Activated CD4-positive, alpha-beta T cell treated with anti-CD3 and anti-CD28 coated beads for 36 hours (primary cell): ENCODE data around the gene MRGPRE. TPM values are rescaled to one million over a fixed set of nuclear protein-coding genes. Genes with fewer than 3 reads are reported as not detected.

ENCODE experiments used
- ATAC-seq: fragments of 200-7000 bp; cut with Tn5 transposase; one replicate; pipeline ENCODE4 v1.10.0; 2021; ENCODE audit warnings: mild to moderate bottlenecking, moderate library complexity
- CTCF ChIA-PET: fragments of 350-600 bp; sonication (Branson Sonifier 250); formaldehyde crosslinking; loops from one replicate; lab custom pipeline; 2021; ENCODE audit warnings: antibody characterized with exemption; lab: Charles Lee
- POLR2A ChIA-PET: fragments of 350-600 bp; sonication (Branson Sonifier 250); formaldehyde crosslinking; loops from one replicate; lab custom pipeline; 2021; ENCODE audit warnings: antibody characterized with exemption, inconsistent platforms; lab: Charles Lee
- DNase-seq: peaks from one replicate; pipeline ENCODE4 v3.0.0-alpha.2; 2020
- H3K27ac Mint-ChIP-seq: one replicate; pipeline ENCODE4 v1.8.0; 2021; ENCODE audit warnings: mixed read lengths
- H3K27me3 Mint-ChIP-seq: one replicate; pipeline ENCODE4 v1.8.0; 2021; ENCODE audit warnings: mixed read lengths
- H3K36me3 Mint-ChIP-seq: one replicate; pipeline ENCODE4 v1.8.0; 2021; ENCODE audit warnings: low read depth, mixed read lengths
- H3K4me1 Mint-ChIP-seq: one replicate; pipeline ENCODE4 v1.8.0; 2021; ENCODE audit warnings: mixed read lengths
- H3K4me3 Mint-ChIP-seq: one replicate; pipeline ENCODE4 v1.8.0; 2021; ENCODE audit warnings: mild to moderate bottlenecking, moderate library complexity, mixed read lengths
- H3K9me3 Mint-ChIP-seq: one replicate; pipeline ENCODE4 v1.8.0; 2021; ENCODE audit warnings: low read depth, mixed read lengths
- intact Hi-C, 2 experiments: fragments of 100-400 bp; cut with DNase I in 1 of 2; cut with micrococcal nuclease in 1 of 2; formaldehyde crosslinking; loops; one replicate each; pipeline versions ENCODE4 v1.14.2 to v1.15.1; 2022 to 2024; cut with DNase I, micrococcal nuclease
- total RNA-seq, 2 experiments: library from RNA; stranded (reverse); gene quantifications; one replicate each; pipeline ENCODE4 v1.2.3, GENCODE V29; 2021

MRGPRE gene
- total RNA-seq, 2 experiments from 2014 or later: not detected

GRCh38 chr11:3206156-3206921, 25.9 kb downstream of the MRGPRE start:
- ChIA-PET POLR2A (no interaction called here), CTCF (no interaction called here)
- H3K4me1 Mint-ChIP-seq: no peaks in the 10 kb centered on the region
- H3K4me3 Mint-ChIP-seq: no peak overlapping the region
- peaks cover 10% of the 10 kb centered on the region for H3K27me3 Mint-ChIP-seq
- H3K27ac Mint-ChIP-seq: no peak overlapping the region
- intact Hi-C loops: no loop called here
- ATAC-seq (no peak), DNase-seq (no peak)
- H3K9me3 Mint-ChIP-seq: no peaks in the 10 kb centered on the region
- no peaks in the 10 kb centered on the region for H3K36me3 Mint-ChIP-seq

GRCh38 chr11:3205261-3206155, 26.7 kb downstream of the MRGPRE start:
- H3K27me3 Mint-ChIP-seq: peaks cover 10% of the 10 kb centered on the region
- DNase-seq (no peak), ATAC-seq (no peak)
- ChIA-PET POLR2A (no interaction called here), CTCF (no interaction called here)
- H3K27ac Mint-ChIP-seq: no peak overlapping the region
- no peak overlapping the region for H3K4me3 Mint-ChIP-seq
- H3K36me3 Mint-ChIP-seq: no peaks in the 10 kb centered on the region
- intact Hi-C loops: no loop called here
- H3K9me3 Mint-ChIP-seq: no peaks in the 10 kb centered on the region
- no peaks in the 10 kb centered on the region for H3K4me1 Mint-ChIP-seq

GRCh38 chr11:3204141-3205015, 27.8 kb downstream of the MRGPRE start:
- H3K27me3 Mint-ChIP-seq: peaks cover 11% of the 10 kb centered on the region
- H3K9me3 Mint-ChIP-seq: no peaks in the 10 kb centered on the region
- intact Hi-C loops: no loop called here
- DNase-seq (no peak), ATAC-seq (no peak)
- ChIA-PET POLR2A (no interaction called here), CTCF (interaction anchor here (0.6 kb wide), 1 partner anchor 51 kb away, joined by 3 read pairs; no protein-coding TSS in a partner anchor)
- H3K4me3 Mint-ChIP-seq: no peak overlapping the region
- no peaks in the 10 kb centered on the region for H3K36me3 Mint-ChIP-seq
- no peaks in the 10 kb centered on the region for H3K4me1 Mint-ChIP-seq
- no peak overlapping the region for H3K27ac Mint-ChIP-seq

GRCh38 chr11:3203221-3204043, 28.8 kb downstream of the MRGPRE start:
- Mint-ChIP-seq H3K27me3 (peaks cover 13% of the 10 kb centered on the region), H3K4me3 (no peak overlapping the region), H3K36me3 (no peaks in the 10 kb centered on the region), H3K9me3 (no peaks in the 10 kb centered on the region), H3K27ac (no peak overlapping the region), H3K4me1 (no peaks in the 10 kb centered on the region)
- DNase-seq (no peak), ATAC-seq (no peak)
- POLR2A ChIA-PET: no interaction called here
- CTCF ChIA-PET: interaction anchor here (0.6 kb wide), 2 partner anchors 50 to 65 kb away, joined by 3 to 4 read pairs; no protein-coding TSS in a partner anchor
- intact Hi-C loops: no loop called here

GRCh38 chr11:3202759-3203158, 29.5 kb downstream of the MRGPRE start:
- no peak for ATAC-seq
- POLR2A ChIA-PET: no interaction called here
- DNase-seq: no peak

GRCh38 chr11:3202305-3202704, 29.9 kb downstream of the MRGPRE start:
- intact Hi-C loops: no loop called here
- no peak for DNase-seq
- no peak overlapping the region for H3K4me3 Mint-ChIP-seq
- no peaks in the 10 kb centered on the region for H3K4me1 Mint-ChIP-seq
- no peaks in the 10 kb centered on the region for H3K36me3 Mint-ChIP-seq
- H3K27me3 Mint-ChIP-seq: peaks cover 14% of the 10 kb centered on the region
- CTCF ChIA-PET: no interaction called here
- no peak for ATAC-seq
- POLR2A ChIA-PET: no interaction called here
- H3K9me3 Mint-ChIP-seq: no peaks in the 10 kb centered on the region
- no peak overlapping the region for H3K27ac Mint-ChIP-seq

More at GRCh38 chr11:3202759-3203158, 29.5 kb downstream of the MRGPRE start:
- Mint-ChIP-seq H3K36me3 (no peaks in the 10 kb centered on the region), H3K4me3 (no peak overlapping the region), H3K27me3 (peaks cover 14% of the 10 kb centered on the region), H3K4me1 (no peaks in the 10 kb centered on the region), H3K9me3 (no peaks in the 10 kb centered on the region), H3K27ac (no peak overlapping the region)
- CTCF ChIA-PET: no interaction called here
- intact Hi-C loops: no loop called here

GRCh38 chr11:3201677-3202181, 30.5 kb downstream of the MRGPRE start:
- ATAC-seq (no peak), DNase-seq (no peak)
- POLR2A ChIA-PET: no interaction called here
- Mint-ChIP-seq H3K27me3 (peaks cover 14% of the 10 kb centered on the region), H3K4me1 (no peaks in the 10 kb centered on the region), H3K27ac (no peak overlapping the region), H3K36me3 (no peaks in the 10 kb centered on the region), H3K9me3 (no peaks in the 10 kb centered on the region), H3K4me3 (no peak overlapping the region)
- intact Hi-C loops: no loop called here
- CTCF ChIA-PET: no interaction called here

GRCh38 chr11:3201112-3201581, 31.1 kb downstream of the MRGPRE start:
- Mint-ChIP-seq H3K27me3 (peaks cover 14% of the 10 kb centered on the region), H3K4me1 (no peaks in the 10 kb centered on the region), H3K27ac (no peak overlapping the region), H3K9me3 (no peaks in the 10 kb centered on the region), H3K36me3 (no peaks in the 10 kb centered on the region), H3K4me3 (no peak overlapping the region)
- no peak for DNase-seq
- ChIA-PET CTCF (no interaction called here), POLR2A (no interaction called here)
- intact Hi-C loops: no loop called here
- ATAC-seq: no peak

GRCh38 chr11:3200388-3201111, 31.7 kb downstream of the MRGPRE start:
- ATAC-seq (no peak), DNase-seq (no peak)
- Mint-ChIP-seq H3K4me1 (no peaks in the 10 kb centered on the region), H3K9me3 (no peaks in the 10 kb centered on the region), H3K4me3 (no peak overlapping the region), H3K36me3 (no peaks in the 10 kb centered on the region), H3K27me3 (peaks cover 14% of the 10 kb centered on the region), H3K27ac (no peak overlapping the region)
- ChIA-PET POLR2A (interaction anchor here (0.7 kb wide), 1 partner anchor 20 kb away, joined by 3 read pairs; no protein-coding TSS in a partner anchor), CTCF (no interaction called here)
- intact Hi-C loops: no loop called here
